Mucosa of descending colon (tissue), 3 donors: ENCODE results near the gene ATP2C2. TPM values are rescaled to one million over a fixed set of nuclear protein-coding genes. Genes with fewer than 3 reads are reported as not detected.
A peak's percentile ranks its signal among the peaks of the same experiment; 100 is the strongest.

Experiments used
- ATAC-seq: fragments of 200-7000 bp; cut with Tn5 transposase; one replicate; pipeline ENCODE4 v1.9.1; 2020; ENCODE audit warnings: mild to moderate bottlenecking, moderate library complexity
- DNase-seq, 3 donors: peaks; one replicate each; pipeline ENCODE4 v3.0.0-alpha.2; 2020
- H3K36me3 ChIP-seq: fragments of 200-600 bp; one replicate; pipeline ENCODE4 v1.8.0; 2021; ENCODE audit warnings: low read depth, mild to moderate bottlenecking
- H3K4me1 ChIP-seq: fragments of 200-600 bp; one replicate; pipeline ENCODE4 v1.8.0; 2021; ENCODE audit warnings: low read depth, mild to moderate bottlenecking
- H3K4me3 ChIP-seq: fragments of 200-600 bp; one replicate; pipeline ENCODE4 v1.8.0; 2021; ENCODE audit warnings: mild to moderate bottlenecking
- H3K9me3 ChIP-seq: fragments of 200-600 bp; one replicate; pipeline ENCODE4 v1.8.0; 2021; ENCODE audit warnings: mild to moderate bottlenecking
- intact Hi-C, 2 donors: fragments of 100-400 bp; cut with DNase I in 1 of 2; cut with micrococcal nuclease in 1 of 2; formaldehyde crosslinking; loops; one replicate each; pipeline versions ENCODE4 v1.11.0 to v1.11.1; 2022; cut with DNase I, micrococcal nuclease
- total RNA-seq, 3 donors: library from RNA; stranded (reverse); fragmentation: NEBNext Ultra II Directional in 2 of 3; extraction: Animal tissue kit (Norgen Biotek cat#: 25700) in 2 of 3; gene quantifications; one replicate each; pipeline versions ENCODE4 v1.2.1 to v1.2.4, GENCODE V29; 2021 to 2023
- TF ChIP-seq, protein P1 (sequence below): fragments of 200-600 bp; IDR thresholded peaks from one replicate; pipeline ENCODE4 v1.8.0; 2022; ENCODE audit warnings: antibody characterized with exemption, mild to moderate bottlenecking
- donor health status: DM: no; HTN: no; CAD: no; lungs with moderate emphysema.
- donor health status: DM: no; HTN: no; CAD: no.
- donor health status: DM: no; HTN: yes; CAD: no.

Gene ATP2C2
- total RNA-seq, 3 donors from 2014 or later: 98.8 to 322 (median 159) TPM

DNA sequence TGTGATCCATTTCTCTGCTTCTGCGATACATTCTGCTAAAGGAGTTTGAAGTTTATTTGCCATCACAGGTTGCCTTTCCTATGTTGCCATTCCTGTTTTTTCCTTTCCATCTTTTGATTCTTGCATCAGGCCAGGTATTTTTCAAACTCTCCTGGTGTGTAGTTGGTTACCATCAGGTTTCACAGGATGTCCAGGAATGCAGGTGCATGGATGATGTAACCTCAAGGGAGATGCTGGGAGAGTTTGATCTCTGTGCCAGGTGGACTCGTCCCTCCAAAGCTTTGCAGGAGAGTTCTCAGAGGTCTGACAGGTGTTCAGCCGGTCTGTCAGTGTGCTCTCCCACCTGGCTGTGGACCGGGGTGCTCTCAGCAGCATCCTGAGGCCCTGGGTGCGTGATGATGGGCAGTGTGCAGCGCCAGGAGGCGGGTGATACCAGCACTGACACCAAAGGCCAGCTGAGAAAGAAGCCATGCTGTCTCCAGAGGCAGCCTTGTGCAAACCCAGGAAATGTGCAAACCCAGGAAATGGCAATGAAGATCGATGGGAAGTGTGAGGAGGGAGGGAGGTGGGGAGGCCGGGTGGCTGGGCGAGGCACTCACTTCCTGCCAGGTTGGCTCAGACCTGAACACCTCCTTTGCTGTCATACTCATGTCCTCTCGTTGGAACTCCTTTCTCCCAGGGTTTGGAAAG lies 1.7 kb downstream of the ATP2C2 start:
- H3K4me1 ChIP-seq: peaks cover 29% of the 10 kb centered on the region
- TF ChIP-seq, protein P1, sequence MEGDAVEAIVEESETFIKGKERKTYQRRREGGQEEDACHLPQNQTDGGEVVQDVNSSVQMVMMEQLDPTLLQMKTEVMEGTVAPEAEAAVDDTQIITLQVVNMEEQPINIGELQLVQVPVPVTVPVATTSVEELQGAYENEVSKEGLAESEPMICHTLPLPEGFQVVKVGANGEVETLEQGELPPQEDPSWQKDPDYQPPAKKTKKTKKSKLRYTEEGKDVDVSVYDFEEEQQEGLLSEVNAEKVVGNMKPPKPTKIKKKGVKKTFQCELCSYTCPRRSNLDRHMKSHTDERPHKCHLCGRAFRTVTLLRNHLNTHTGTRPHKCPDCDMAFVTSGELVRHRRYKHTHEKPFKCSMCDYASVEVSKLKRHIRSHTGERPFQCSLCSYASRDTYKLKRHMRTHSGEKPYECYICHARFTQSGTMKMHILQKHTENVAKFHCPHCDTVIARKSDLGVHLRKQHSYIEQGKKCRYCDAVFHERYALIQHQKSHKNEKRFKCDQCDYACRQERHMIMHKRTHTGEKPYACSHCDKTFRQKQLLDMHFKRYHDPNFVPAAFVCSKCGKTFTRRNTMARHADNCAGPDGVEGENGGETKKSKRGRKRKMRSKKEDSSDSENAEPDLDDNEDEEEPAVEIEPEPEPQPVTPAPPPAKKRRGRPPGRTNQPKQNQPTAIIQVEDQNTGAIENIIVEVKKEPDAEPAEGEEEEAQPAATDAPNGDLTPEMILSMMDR: no peak
- no peaks in the 10 kb centered on the region for H3K9me3 ChIP-seq
- peak; percentile 76 to 80 (median 78) for DNase-seq
- intact Hi-C loops: no loop called here
- no peak overlapping the region for H3K4me3 ChIP-seq
- ATAC-seq: peak; percentile 67
- H3K36me3 ChIP-seq: no peaks in the 10 kb centered on the region

- H3K9me3 ChIP-seq: no peaks in the 10 kb centered on the region
- H3K4me1 ChIP-seq: peaks cover 29% of the 10 kb centered on the region
- TF ChIP-seq, protein P1: no peak
- H3K4me3 ChIP-seq: no peak overlapping the region
- no peaks in the 10 kb centered on the region for H3K36me3 ChIP-seq
- intact Hi-C loops: no loop called here
- DNase-seq (peak in 1 of 3 donors; percentile 55), ATAC-seq (peak; percentile 32)
Measured at GRCh38 chr16:84370723-84371552, 2.6 kb downstream of the ATP2C2 start.

DNA sequence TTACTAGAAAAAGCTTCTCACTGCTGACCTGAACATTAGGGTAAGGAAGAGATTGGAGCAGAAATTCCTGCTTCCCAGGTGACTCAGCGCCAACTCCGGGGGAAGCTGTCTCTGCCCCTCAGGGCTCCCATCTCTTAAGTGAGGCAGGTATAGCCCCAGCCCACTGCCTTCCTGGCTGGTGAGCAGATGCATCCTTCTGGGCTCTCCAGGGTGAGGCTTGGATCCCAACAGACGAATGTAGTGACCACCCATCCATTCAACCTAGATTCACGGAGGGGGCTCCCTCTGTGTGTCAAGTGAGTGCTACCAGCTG lies 3.2 kb downstream of the ATP2C2 start:
- no peak for DNase-seq
- TF ChIP-seq, protein P1: no peak
- intact Hi-C loops: no loop called here
- no peaks in the 10 kb centered on the region for H3K36me3 ChIP-seq
- H3K9me3 ChIP-seq: no peaks in the 10 kb centered on the region
- no peak for ATAC-seq
- H3K4me3 ChIP-seq: no peak overlapping the region
- peaks cover 24% of the 10 kb centered on the region for H3K4me1 ChIP-seq

GRCh38 chr16:84373907-84374489 lies 5.7 kb downstream of the ATP2C2 start:
- intact Hi-C loops: no loop called here
- Histone ChIP-seq H3K4me3 (no peak overlapping the region), H3K4me1 (peaks cover 18% of the 10 kb centered on the region), H3K9me3 (no peaks in the 10 kb centered on the region), H3K36me3 (no peaks in the 10 kb centered on the region)
- DNase-seq: no peak
- ATAC-seq: no peak
- TF ChIP-seq, protein P1: no peak

DNA sequence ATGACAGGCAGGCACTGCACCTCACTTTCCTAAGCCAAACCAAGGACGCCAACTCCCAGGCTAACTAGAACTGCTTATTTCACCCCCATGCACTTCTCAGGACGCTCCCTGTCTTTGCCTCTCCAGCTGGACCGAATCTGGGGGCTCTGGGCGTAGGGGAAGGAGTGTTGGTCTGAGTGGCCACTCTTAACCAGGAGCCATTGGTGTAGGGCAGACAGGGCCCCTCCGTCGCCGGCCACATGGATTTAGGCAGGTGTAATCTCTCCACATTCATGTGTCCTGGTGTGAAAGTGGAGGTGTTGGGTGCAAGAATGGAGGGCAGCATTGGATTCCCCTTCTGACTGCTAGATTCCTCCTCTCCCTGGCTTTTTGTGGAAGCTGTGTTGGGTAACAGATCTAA lies 9.8 kb downstream of the ATP2C2 start:
- no peaks in the 10 kb centered on the region for H3K9me3 ChIP-seq

More for the DNA sequence above, 9.8 kb downstream of the ATP2C2 start:
- TF ChIP-seq, protein P1: no peak
- intact Hi-C loops: no loop called here
- no peak for ATAC-seq
- no peaks in the 10 kb centered on the region for H3K36me3 ChIP-seq
- DNase-seq: no peak
- H3K4me3 ChIP-seq: no peak overlapping the region
- peaks cover 12% of the 10 kb centered on the region for H3K4me1 ChIP-seq
